ENCODE data around the gene GALNT10.

GALNT10 gene

DNA sequence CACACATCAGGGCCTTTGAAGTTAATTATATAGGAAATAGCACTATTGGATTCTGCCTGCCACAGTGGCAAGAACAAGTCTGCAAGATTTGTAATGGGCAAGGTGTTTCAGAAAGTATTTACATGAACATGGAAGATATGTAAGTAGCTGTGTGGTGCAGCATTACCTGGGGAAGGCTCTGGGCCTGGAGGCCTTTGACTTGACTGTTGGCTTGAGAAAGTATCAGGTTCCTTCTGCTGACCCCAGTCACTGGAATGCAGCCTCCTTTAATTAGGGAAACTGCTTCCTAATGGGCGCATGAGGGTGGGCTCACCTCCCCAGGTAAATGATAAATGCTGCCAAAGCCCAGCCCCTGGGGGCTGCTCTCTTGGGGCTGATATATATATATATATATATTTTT, 102.7 kb downstream of the GALNT10 start:
- no peak for FAIRE-seq

DNA sequence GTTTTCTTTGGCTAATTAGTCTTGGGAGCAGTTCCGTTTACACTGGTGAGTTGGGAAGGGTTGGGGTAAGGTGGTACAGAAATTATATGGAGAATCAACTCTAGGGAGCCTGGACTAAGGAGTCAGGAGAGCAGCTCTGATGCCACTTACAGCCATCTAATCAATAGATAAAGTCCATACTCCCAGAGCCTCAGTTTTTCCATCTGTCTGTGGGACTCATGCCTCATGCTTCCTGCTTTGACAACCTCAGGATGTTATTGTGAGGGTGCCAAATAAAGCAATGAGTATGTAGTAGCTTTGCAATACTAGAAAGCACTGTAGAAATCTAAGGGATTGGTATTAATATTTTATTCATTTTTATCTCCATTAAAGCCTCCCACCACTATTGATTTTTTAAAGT, 105.0 kb downstream of the GALNT10 start:
- FAIRE-seq (no peak), DNase-seq (ENCODE audit: low spot score) (no peak)

More for the DNA sequence above, 102.7 kb downstream of the GALNT10 start:
- no peak for DNase-seq (ENCODE audit: low spot score)

DNA sequence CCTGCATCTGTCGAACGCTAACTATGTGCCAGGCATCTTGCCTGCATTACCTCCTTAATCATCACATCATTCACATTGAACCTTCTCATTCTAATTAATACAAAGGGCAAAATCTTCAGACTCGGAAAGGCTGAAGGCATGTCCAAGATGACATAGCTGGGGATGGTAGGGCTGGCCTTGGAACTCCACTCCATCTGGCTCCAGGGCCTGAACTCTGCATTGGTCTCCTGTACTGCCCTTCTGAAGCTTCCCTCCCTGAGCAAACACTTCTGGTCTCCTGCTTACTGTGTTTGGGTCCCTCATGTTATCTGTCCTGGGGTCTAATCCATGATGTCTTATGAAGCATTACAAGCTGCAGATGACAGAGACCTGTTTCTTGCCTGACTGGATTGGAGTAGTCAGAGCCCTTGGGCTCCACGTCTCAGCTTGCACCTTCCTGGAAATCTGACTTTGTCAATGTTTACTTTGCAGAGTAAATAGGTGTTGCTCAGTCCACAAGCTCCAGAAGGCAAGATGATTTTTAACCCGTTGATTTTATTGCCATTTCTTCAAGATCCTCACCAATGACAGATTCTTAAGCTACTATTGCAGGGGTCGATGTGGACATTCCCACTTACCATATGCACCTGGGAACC, 106.1 kb downstream of the GALNT10 start:
- DNase-seq (ENCODE audit: low spot score) (no peak), FAIRE-seq (no peak)

DNA sequence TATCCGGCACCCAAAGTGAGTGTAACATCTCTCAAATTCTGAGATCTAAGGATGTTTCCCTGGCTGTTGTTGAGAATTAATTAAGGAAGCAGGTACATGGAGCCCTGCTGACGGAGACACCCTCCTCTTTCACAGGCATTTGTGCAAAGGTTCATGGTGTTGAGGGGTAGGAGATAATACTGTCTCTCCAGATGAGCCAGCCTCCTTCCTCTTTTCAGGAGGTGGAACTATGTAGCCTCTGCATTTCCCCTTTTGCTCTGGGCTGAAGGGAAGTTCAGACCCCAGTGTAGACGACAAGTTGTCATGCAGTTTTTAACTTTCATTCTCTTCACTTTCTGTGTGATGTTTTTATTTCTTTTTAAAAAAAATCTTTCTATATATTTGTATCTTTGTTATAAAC, 107.5 kb downstream of the GALNT10 start:
- no peak for DNase-seq (ENCODE audit: low spot score)
- no peak for FAIRE-seq

DNA sequence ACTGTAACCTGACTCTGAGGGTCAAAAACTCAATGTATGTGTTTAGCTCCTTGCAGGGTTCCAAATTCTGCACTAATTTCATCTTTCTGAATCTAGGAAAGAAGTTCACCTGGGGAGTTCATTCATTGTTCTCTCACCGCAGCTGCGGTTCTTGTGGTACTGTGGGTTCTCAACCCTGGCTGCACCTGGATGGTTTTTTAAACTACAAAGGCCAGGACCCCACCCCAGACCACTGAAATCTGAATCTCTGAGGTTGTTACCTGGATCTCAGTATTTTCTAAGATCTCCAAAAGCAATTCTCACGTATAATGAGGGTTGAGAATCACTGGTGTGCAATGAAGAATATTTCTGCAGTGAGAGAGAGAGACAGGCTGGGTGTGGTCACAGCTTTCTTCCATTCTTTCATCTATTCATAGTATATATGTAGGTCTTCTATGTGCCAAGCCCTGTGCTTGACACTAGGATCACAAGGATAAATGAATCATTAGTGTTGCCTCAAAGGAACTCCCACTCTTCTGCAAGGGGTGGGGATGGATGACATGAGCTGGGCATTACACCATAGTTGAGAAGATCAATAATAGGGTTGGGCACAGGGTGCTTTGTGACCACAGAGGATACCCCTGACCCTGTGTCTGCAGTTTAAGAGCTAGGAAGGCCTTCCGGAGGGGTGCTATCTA, 109.8 kb downstream of the GALNT10 start:
- FAIRE-seq: no peak
- no peak for DNase-seq (ENCODE audit: low spot score)

DNA sequence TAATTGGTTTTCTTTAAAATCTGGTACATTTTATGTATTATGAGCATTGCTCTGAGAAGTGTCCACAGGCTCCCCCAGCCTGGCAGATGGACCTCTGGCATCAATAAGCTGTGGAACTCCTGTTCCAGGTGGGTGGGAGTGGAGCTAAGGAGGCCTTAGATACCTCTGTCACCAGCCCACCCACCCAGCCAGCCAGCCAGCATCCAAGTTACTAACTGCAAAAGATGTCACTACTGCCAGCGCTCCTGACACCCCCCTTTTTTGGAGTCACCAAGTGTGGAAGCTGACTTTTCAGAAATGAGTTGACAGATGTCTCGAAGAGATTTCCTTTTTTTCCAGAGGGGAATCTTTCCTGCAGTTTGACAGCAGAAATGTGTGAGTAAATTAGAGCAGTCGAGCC, 111.2 kb downstream of the GALNT10 start:
- no peak for DNase-seq (ENCODE audit: low spot score)
- FAIRE-seq: no peak

DNA sequence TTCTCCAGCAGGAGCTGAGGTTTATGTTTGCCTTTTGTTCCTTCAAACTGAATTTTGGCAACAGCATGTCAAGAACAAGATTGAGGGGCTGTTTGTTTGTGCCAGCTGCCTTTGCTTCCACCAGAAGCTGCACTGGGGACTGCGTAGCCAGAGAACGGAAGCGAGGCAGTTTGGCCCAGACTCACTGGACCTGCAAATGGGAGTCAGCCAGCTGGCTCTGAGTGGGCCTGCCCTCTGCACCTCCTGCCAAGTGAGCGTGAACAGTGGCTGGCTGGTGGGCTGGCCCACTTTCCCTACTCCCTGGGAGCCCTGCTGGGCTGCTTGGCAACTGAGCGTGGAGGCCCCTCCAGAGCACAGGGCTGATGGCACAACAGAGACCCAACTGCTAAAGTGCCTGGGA, 111.6 kb downstream of the GALNT10 start:
- no peak for FAIRE-seq

DNA sequence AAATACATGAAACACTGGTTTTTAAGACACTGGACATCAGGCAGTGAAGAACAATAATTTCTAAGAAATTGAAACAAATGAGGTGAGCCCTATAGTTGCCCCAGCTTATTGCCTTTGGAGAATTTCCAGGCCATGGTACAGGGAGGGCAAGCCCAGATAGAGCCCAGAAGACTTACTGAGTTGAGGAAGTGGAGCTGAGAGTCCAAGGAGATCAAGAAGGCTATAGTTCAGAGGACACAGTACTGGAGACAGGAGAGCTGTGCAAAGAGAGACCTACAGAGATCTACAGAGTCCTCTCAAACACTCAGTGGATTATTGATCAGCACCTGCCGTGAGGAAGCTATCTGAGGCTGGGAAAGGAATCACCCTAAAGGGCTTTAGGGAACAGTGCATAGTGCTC, 112.6 kb downstream of the GALNT10 start:
- no peak for FAIRE-seq
- no peak for DNase-seq (ENCODE audit: low spot score)

More for the DNA sequence above, 111.6 kb downstream of the GALNT10 start:
- DNase-seq (ENCODE audit: low spot score): no peak

DNA sequence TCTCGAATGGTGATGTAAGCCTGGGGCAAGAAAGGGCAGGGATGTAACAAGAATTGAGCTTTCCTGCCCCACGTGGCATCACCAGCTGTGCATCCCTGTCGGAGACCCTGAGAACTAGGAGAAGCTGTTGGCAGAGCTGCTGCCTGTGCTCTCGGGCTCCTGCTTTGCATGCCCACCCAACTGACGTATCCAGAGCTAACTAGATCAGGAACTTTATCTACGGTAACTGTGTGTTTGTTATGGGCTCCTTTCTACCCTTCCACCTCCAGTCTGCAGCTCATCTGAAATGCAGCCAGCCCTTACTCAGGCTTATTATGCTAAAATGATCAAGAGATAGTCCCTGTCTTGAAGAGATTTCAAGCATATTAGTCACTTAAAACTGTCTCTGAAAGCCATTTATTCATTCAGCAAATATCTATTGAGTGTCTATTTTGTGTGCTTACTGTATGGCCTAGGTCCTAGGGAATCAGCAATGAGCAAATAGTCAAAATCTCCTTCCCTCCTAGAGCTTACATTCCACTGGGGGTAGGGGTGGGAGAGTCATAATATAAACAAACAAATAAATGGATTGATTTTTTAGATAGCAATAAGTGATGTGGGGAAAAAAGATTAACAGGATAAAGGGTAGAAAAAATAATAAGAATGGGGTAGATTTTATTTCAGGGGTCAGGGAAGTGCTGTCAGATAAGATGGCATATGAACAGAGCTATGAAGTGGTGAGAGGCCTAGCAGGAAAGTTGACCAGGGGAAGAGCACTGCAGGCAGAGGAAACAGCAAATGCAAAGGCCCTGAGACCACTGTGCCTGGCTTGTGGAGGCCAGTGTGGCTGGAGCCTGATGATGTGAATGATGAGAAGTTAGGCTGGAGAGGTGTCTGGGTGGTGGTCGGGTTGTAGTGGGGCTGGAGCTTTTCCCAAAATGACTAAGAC, 118.2 kb downstream of the GALNT10 start:
- FAIRE-seq (peak; percentile 26), DNase-seq (ENCODE audit: low spot score) (peak; percentile 74)

DNA sequence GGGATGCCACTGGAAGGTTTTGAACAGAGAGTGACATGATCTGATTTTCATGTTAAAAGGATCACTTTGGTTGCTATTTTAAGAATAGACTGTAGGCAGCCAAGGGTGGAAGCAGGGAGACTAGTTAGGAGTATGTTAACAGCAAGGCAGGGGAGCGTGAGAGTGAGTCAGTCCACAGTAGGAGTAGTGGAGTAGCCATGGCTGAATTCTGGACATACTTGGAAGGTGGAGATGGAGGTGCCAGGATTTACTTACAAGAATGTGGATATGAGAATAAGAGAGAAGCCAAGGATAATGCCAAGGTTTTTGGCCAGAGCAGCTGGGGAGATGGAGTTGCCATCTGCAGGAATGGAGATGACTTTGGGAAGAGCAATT, 118.8 kb downstream of the GALNT10 start:
- peak; percentile 81 for FAIRE-seq
- DNase-seq (ENCODE audit: low spot score): peak; percentile 73

DNA sequence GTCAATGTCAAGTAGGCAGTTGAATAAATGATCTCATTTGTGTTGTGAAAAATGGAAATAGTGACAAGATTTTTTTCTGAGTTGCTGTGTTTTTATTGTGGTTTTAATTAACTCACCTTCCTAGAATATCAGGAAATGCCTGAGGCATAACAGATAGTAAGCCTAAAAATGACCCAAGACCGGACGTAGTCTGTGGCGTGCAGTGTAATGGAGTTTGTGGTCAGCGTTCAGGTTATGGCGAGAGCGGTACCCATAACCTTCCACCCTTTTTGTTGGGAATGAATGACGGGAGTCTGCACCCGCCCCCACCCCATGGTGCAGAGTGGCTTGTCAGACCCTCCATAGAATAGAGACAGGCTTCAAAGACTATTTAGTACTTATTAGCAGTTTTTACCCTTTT, 119.3 kb downstream of the GALNT10 start:
- FAIRE-seq: no peak
- DNase-seq (ENCODE audit: low spot score): peak; percentile 7

DNA sequence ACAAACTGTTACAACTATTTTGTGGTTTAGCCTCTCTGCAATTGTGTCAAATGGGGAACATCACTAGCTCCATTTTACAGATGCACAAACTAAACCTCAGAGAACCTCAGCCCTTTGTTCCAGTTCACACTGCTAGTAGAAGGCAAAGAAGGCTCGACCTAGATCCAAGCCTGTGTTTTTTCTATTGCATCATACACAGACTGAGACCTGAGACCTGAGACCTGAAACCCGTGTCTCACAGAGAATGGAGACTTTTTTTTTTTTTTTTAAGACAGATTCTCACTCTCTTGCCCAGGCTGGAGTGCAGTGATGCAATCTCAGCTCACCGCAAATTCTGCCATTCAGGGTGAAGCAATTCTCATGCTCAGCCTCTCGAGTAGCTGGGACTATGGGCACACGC, 120.8 kb downstream of the GALNT10 start:
- FAIRE-seq: no peak
- DNase-seq (ENCODE audit: low spot score): no peak

DNA sequence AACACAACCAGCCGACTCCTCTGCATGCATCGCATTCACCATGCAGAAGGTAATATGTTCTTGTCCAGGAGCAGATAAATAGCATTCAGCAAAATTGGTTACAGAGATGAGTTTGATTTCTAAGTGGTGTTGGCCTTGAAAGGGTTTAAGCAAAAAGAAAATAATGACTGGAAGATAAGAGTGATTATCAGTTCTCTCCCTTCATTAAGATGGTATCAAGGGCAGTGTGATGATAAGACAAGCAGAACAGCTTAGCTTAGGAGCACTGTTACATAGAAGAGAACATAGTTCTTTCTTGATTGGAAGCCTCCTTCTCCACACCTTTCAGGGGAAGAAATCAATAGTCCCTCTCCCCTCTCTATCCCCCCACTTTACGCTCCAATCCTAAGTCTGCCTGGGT, 121.5 kb downstream of the GALNT10 start:
- FAIRE-seq (no peak), DNase-seq (ENCODE audit: low spot score) (no peak)

DNA sequence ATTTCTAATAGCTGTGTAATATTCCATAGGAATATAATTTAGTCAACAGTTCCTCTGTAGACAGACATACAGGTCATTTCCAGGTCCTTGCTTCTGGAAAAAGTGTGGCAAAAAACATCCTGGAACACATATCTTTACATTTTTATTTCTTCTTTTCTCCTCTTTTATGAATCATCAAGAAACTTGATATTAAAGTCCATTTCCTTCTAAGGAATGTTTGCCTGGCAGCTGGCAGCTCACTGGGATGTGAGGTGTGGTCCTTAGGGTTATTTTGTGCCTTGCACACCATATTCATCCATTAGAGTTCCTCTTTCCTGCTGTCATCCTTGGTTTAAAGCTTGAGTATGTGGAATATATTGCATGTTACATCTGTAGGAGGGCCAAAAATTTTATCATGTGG, 122.0 kb downstream of the GALNT10 start:
- DNase-seq (ENCODE audit: low spot score): no peak
- FAIRE-seq: no peak

DNA sequence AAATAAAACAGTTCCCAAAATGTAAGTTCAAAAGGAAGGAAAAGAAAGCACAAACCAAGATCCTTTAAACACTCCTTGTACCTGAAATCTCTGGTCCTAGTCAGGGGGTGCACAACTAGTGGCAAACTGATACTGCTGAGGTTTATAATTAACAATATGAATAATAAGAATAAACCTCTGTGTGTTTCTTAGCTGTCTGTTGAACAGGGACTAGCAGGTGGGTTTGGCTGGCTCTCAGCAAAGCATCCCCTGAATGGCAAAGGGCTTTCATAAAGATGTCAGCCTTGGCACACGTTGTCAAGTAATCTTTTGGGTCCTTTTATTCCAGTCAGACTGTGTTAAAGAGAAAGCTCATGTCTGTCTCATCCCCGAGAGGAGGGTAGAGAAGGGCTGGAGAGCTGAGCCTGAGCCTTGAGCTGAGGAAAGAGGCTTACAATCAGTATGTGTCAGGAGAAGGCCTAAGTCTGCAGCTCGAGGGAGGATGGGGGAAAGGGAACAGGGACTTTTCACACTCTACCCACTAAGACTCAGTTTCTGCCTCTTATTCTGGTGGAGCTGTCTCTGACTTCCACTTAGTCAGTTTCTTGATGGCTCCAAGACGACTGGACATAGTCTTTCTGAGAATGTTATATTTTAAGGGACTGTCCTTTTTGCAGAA, 123.0 kb downstream of the GALNT10 start:
- no peak for FAIRE-seq

DNA sequence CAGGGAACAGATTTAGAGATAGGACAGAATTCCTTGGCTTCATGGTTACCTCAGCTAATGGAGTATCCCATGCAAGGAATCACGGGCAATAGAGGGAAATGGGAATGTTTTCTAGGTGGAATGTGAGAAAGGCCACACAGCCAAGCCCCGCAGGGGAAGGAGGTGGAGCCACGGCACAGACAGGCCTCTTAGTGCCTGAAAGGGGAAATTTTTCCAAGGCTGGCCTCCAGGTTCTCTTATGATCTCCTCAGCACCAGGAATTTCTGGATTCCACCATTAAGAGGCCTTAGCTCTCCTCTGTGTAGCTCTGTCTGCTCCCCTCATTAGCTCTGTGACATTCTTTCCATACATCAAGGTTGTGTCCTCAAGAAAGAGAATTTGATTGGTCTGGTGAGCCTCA, 124.7 kb downstream of the GALNT10 start:
- FAIRE-seq (no peak), DNase-seq (ENCODE audit: low spot score) (no peak)

More for the DNA sequence above, 123.0 kb downstream of the GALNT10 start:
- DNase-seq (ENCODE audit: low spot score): no peak

DNA sequence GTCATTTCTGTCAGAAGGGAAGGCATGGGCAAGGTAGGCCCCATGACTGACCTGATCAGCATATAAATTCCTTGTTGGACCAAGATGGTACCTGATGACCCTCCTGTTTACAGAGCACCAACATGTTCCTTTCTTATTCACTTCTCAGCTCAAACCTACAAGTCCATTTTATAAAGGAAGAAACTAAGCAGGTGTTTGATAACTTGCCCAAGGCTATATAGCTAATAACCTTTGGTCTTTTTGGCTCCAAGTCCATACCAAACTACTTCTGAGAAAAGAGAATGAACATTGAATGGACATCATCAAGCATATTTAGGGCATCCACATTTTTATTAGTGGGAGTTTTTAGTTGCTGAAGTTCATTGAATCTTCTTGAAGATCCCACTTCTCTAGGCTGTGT, 125.2 kb downstream of the GALNT10 start:
- FAIRE-seq: no peak
- DNase-seq (ENCODE audit: low spot score): no peak

DNA sequence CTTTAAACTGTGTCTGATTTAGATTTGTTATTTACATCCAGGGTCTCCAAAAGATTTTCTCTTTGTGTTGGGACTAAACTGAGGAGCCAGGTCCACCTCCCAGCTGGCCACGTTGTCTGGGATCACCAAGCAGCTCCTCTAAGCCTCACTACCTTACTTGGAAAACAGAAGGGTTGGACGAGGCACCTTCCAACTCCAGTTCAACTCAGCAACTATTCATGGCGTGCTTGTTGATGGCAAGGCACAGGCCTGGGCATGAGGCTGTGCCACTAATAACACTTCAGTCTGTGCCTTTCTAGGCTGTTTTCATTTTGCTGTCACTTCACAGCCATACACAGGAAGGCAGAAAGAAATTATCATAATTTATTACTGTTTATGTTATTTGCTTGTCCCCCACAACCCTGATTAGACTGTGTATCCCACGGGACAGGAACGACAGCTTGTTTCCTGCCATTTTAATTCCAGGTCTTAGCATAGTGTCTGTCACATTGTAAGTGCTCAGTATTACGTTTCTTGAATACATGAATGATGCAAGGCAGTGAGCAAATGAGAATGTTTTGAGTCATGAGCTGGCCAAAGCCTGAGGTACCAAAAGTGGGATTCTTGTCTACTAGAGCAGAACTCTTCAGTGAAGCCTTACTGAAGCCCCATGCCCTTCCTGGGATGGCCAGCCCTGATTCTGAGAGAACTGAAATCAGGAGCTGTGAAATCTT, 125.8 kb downstream of the GALNT10 start:
- FAIRE-seq (no peak), DNase-seq (ENCODE audit: low spot score) (peak; percentile 15)

DNA sequence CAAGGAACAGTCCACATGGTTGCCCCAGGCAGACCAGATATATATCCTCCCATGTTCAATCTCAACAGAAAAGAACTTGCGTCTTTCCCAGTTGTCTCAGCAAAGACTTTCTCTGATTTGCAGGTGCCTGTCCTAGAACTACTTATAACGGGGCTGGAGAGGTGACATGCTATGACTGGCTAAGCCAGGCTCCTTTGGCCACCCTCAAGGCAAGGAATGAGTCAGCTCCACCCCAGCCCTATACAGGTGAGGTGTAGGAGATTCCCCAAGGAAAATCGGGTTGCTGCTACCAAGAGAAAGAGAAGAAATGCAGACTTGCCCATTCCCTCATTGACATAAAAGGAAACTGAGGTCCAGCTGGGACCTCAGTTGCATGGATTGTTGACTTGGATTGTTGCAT, 127.4 kb downstream of the GALNT10 start:
- no peak for DNase-seq (ENCODE audit: low spot score)
- FAIRE-seq: no peak

DNA sequence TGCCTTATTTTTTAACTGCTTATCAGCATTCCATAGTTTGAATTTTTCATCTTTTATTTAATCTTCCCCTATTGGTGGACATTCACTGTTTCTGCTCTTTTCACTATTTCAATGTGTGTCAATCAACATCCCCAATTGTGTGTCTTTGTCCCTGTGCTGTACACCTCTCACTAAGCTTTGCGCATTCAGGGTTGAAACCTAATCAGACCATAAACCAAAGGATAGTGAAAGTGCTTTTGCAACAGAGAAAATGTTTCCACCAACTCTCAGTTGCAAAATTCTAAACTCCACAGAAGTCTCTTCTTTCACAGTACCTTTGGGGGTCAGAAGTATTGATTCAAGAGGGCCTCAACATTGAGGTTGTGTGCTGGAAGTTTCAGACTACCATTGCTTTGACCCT, 128.2 kb downstream of the GALNT10 start:
- DNase-seq (ENCODE audit: low spot score) (no peak), FAIRE-seq (no peak)

DNA sequence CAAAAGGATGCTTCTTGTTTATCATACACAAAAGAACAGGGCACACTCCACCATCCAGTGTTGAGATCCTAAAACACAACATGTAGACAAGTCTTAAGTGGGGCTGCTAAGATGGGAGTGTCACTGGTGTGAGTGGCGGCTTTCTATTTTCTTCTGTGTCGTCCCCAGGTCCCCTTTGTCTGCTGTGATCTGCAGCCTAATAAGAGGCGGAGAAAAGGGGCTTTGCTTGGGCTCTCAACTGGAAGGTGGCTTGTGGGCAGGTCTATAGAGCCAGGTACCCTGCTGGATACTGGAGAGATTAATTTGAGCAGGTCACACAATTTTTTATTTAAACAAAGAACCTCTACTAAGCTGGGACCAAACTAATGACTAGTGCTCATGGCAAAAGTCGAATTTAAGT, 129.2 kb downstream of the GALNT10 start:
- no peak for FAIRE-seq
- no peak for DNase-seq (ENCODE audit: low spot score)

All from RCC 7860 (cell line).